WTC11 (cell line): ENCODE results near the gene MBOAT2. TPM values are rescaled to one million over a fixed set of nuclear protein-coding genes. Genes with fewer than 3 reads are reported as not detected.

Experiments
- ATAC-seq: fragments of 200-7000 bp; cut with Tn5 transposase; 2 replicates; pipeline ENCODE4 v1.10.0; 2021; ENCODE audit warnings: mild to moderate bottlenecking, moderate library complexity
- CTCF ChIA-PET: fragments of 300-600 bp; sonication (Branson Sonifier 250); formaldehyde crosslinking; loops from one replicate; lab custom pipeline; 2021; ENCODE audit warnings: antibody characterized with exemption; lab: Charles Lee
- POLR2A ChIA-PET: fragments of 350-600 bp; sonication (Branson Sonifier 250); formaldehyde crosslinking; loops from one replicate; lab custom pipeline; 2021; ENCODE audit warnings: antibody characterized with exemption; lab: Charles Lee
- DNase-seq: peaks from one replicate; pipeline ENCODE4 v3.0.0; 2021; ENCODE audit warnings: low spot score
- H3K27ac Mint-ChIP-seq: 2 replicates; pipeline ENCODE4 v1.8.0; 2021; ENCODE audit warnings: mixed read lengths
- H3K27me3 Mint-ChIP-seq: 2 replicates; pipeline ENCODE4 v1.8.0; 2021; ENCODE audit warnings: low read depth, mild to moderate bottlenecking, moderate library complexity, mixed read lengths
- H3K36me3 Mint-ChIP-seq: 2 replicates; pipeline ENCODE4 v1.8.0; 2021; ENCODE audit warnings: mixed read lengths
- H3K4me1 Mint-ChIP-seq: 2 replicates; pipeline ENCODE4 v1.8.0; 2022; ENCODE audit warnings: mixed read lengths
- H3K4me3 Mint-ChIP-seq: 2 replicates; pipeline ENCODE4 v1.8.0; 2021; ENCODE audit warnings: mild to moderate bottlenecking, moderate library complexity, mixed read lengths
- H3K9me3 Mint-ChIP-seq: 2 replicates; pipeline ENCODE4 v1.8.0; 2021; ENCODE audit warnings: mixed read lengths
- ATF2 ChIP-seq: sonication (generic); formaldehyde crosslinking; IDR thresholded peaks from 2 replicates; pipeline ENCODE4 v1.8.1; 2022; ENCODE audit warnings: low read depth, missing genetic modification reagents, borderline replicate concordance
- ATF6 ChIP-seq: sonication (generic); formaldehyde crosslinking; IDR thresholded peaks from 2 replicates; pipeline ENCODE4 v1.8.1; 2023; ENCODE audit warnings: mild to moderate bottlenecking, missing genetic modification reagents
- CDX4 ChIP-seq: fragments of 250-450 bp; sonication (Bioruptor Pico); IDR thresholded peaks from 2 replicates; pipeline ENCODE4 v1.9.0; 2021; ENCODE audit warnings: moderate library complexity, mild to moderate bottlenecking, inconsistent platforms, borderline replicate concordance
- CREB1 ChIP-seq: sonication (generic); formaldehyde crosslinking; IDR thresholded peaks from 2 replicates; pipeline ENCODE4 v1.8.0; 2023; ENCODE audit warnings: mild to moderate bottlenecking, missing genetic modification reagents
- CREM ChIP-seq: sonication (generic); formaldehyde crosslinking; IDR thresholded peaks from 2 replicates; pipeline ENCODE4 v1.8.1; 2022; ENCODE audit warnings: mild to moderate bottlenecking, missing genetic modification reagents, moderate library complexity
- E2F5 ChIP-seq: sonication (generic); formaldehyde crosslinking; IDR thresholded peaks from 2 replicates; pipeline ENCODE4 v1.8.1; 2022; ENCODE audit warnings: mild to moderate bottlenecking, moderate library complexity, missing genetic modification reagents
- EMX1 ChIP-seq: fragments of 250-450 bp; sonication (Bioruptor Pico); IDR thresholded peaks from 2 replicates; pipeline ENCODE4 v1.8.0; 2021; ENCODE audit warnings: mild to moderate bottlenecking
- ETV6 ChIP-seq: sonication (generic); formaldehyde crosslinking; IDR thresholded peaks from 2 replicates; pipeline ENCODE4 v1.8.1; 2022; ENCODE audit warnings: mild to moderate bottlenecking, missing genetic modification reagents
- FOXP1 ChIP-seq: sonication (generic); formaldehyde crosslinking; IDR thresholded peaks from 2 replicates; pipeline ENCODE4 v1.8.0; 2022; ENCODE audit warnings: missing genetic modification reagents, mild to moderate bottlenecking, moderate library complexity, borderline replicate concordance
- GABPB1 ChIP-seq: sonication (generic); formaldehyde crosslinking; IDR thresholded peaks from 2 replicates; pipeline ENCODE4 v1.8.1; 2023; ENCODE audit warnings: mild to moderate bottlenecking, missing genetic modification reagents
- HMGXB4 ChIP-seq: sonication (generic); formaldehyde crosslinking; IDR thresholded peaks from 2 replicates; pipeline ENCODE4 v1.8.1; 2023; ENCODE audit warnings: mild to moderate bottlenecking, moderate library complexity, missing genetic modification reagents
- MXD4 ChIP-seq: fragments of 250-450 bp; sonication (Bioruptor Pico); IDR thresholded peaks from 2 replicates; pipeline ENCODE4 v1.8.0; 2021; ENCODE audit warnings: mild to moderate bottlenecking, moderate library complexity, borderline replicate concordance
- MYBL2 ChIP-seq: sonication (generic); formaldehyde crosslinking; IDR thresholded peaks from 2 replicates; pipeline ENCODE4 v1.8.1; 2023; ENCODE audit warnings: mild to moderate bottlenecking, moderate library complexity, missing genetic modification reagents
- NFATC4 ChIP-seq: fragments of 250-450 bp; sonication (Bioruptor Pico); IDR thresholded peaks from 2 replicates; pipeline ENCODE4 v1.9.0; 2021; ENCODE audit warnings: mild to moderate bottlenecking
- OVOL2 ChIP-seq: fragments of 250-450 bp; sonication (Bioruptor Pico); IDR thresholded peaks from 2 replicates; pipeline ENCODE4 v1.9.0; 2021; ENCODE audit warnings: mild to moderate bottlenecking, borderline replicate concordance
- RORB ChIP-seq: fragments of 250-450 bp; sonication (Bioruptor Pico); IDR thresholded peaks from 2 replicates; pipeline ENCODE4 v1.9.0; 2021; ENCODE audit warnings: mild to moderate bottlenecking
- USF1 ChIP-seq: sonication (generic); formaldehyde crosslinking; IDR thresholded peaks from 2 replicates; pipeline ENCODE4 v1.8.0; 2022; ENCODE audit warnings: mild to moderate bottlenecking, missing genetic modification reagents
- ZNF138 ChIP-seq: sonication (generic); formaldehyde crosslinking; conservative IDR thresholded peaks from 2 replicates; pipeline ENCODE4 v1.8.1; 2022; ENCODE audit warnings: mild to moderate bottlenecking, moderate library complexity, missing genetic modification reagents
- total RNA-seq: library from RNA; stranded (reverse); gene quantifications from 3 replicates; pipeline ENCODE4 v1.2.3, GENCODE V29; 2021
- TF ChIP-seq, protein P1 (sequence below): sonication (generic); formaldehyde crosslinking; IDR thresholded peaks from 2 replicates; pipeline ENCODE4 v1.8.0; 2022; ENCODE audit warnings: mild to moderate bottlenecking, missing genetic modification reagents
- TF ChIP-seq, protein P2 (sequence below): sonication (generic); formaldehyde crosslinking; IDR thresholded peaks from 2 replicates; pipeline ENCODE4 v1.8.1; 2023; ENCODE audit warnings: mild to moderate bottlenecking, missing genetic modification reagents, moderate library complexity

Gene MBOAT2
- total RNA-seq, 1 experiment from 2014 or later = 24.7 TPM

GRCh38 chr2:9013403-9013802 lies 9.9 kb upstream of the MBOAT2 start:
- no peak for DNase-seq
- no peaks in the 10 kb centered on the region for H3K36me3 Mint-ChIP-seq
- ChIA-PET POLR2A (no interaction called here), CTCF (no interaction called here)
- no peaks in the 10 kb centered on the region for H3K9me3 Mint-ChIP-seq
- H3K4me1 Mint-ChIP-seq = no peaks in the 10 kb centered on the region
- TF ChIP-seq ETV6 (CRISPR knock-in tag) = no peak
- no peak for TF ChIP-seq FOXP1 (CRISPR knock-in tag)
- no peak for TF ChIP-seq E2F5 (CRISPR knock-in tag)
- no peak for TF ChIP-seq HMGXB4 (CRISPR knock-in tag)
- TF ChIP-seq CREB1 (CRISPR knock-in tag) = no peak
- TF ChIP-seq OVOL2 = no peak
- TF ChIP-seq RORB (CRISPR knock-in tag) = no peak
- TF ChIP-seq MXD4 (CRISPR knock-in tag) = no peak
- TF ChIP-seq, protein P1, sequence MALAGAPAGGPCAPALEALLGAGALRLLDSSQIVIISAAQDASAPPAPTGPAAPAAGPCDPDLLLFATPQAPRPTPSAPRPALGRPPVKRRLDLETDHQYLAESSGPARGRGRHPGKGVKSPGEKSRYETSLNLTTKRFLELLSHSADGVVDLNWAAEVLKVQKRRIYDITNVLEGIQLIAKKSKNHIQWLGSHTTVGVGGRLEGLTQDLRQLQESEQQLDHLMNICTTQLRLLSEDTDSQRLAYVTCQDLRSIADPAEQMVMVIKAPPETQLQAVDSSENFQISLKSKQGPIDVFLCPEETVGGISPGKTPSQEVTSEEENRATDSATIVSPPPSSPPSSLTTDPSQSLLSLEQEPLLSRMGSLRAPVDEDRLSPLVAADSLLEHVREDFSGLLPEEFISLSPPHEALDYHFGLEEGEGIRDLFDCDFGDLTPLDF (CRISPR knock-in tag) = no peak
- TF ChIP-seq CDX4 (CRISPR knock-in tag) = no peak
- TF ChIP-seq GABPB1 = no peak
- H3K27ac Mint-ChIP-seq = no peak overlapping the region
- no peak for ATAC-seq
- H3K27me3 Mint-ChIP-seq = no peaks in the 10 kb centered on the region
- H3K4me3 Mint-ChIP-seq = no peak overlapping the region

DNA sequence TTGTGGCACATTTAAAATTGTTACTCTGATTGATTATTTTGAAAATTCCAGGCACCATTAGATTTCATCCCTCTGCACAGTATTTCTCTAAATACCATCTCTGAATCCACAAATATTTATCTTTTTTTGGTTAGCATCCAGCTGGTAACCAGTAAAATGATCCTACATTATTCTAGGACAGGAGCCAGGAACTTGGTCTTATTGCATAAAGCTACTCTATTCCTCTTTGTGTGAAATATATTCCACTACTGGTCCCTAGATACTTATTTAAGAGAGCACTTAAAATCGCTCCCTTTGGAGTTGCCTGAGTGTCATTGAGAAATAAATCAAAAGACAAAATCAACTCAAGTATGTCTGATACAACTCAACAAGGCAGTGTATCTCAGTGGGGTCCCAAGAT lies 7.4 kb upstream of the MBOAT2 start:
- CTCF ChIA-PET = no interaction called here
- no peaks in the 10 kb centered on the region for H3K36me3 Mint-ChIP-seq
- DNase-seq = no peak
- H3K4me1 Mint-ChIP-seq = no peaks in the 10 kb centered on the region
- H3K9me3 Mint-ChIP-seq = no peaks in the 10 kb centered on the region
- no peak overlapping the region for H3K27ac Mint-ChIP-seq
- POLR2A ChIA-PET = no interaction called here
- TF ChIP-seq CREM (CRISPR knock-in tag) (no peak), ATF2 (no peak), EMX1 (CRISPR knock-in tag) (no peak)
- TF ChIP-seq, protein P2, sequence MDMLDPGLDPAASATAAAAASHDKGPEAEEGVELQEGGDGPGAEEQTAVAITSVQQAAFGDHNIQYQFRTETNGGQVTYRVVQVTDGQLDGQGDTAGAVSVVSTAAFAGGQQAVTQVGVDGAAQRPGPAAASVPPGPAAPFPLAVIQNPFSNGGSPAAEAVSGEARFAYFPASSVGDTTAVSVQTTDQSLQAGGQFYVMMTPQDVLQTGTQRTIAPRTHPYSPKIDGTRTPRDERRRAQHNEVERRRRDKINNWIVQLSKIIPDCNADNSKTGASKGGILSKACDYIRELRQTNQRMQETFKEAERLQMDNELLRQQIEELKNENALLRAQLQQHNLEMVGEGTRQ (CRISPR knock-in tag) = no peak
- no peak for ATAC-seq
- no peaks in the 10 kb centered on the region for H3K27me3 Mint-ChIP-seq
- no peak overlapping the region for H3K4me3 Mint-ChIP-seq

DNA sequence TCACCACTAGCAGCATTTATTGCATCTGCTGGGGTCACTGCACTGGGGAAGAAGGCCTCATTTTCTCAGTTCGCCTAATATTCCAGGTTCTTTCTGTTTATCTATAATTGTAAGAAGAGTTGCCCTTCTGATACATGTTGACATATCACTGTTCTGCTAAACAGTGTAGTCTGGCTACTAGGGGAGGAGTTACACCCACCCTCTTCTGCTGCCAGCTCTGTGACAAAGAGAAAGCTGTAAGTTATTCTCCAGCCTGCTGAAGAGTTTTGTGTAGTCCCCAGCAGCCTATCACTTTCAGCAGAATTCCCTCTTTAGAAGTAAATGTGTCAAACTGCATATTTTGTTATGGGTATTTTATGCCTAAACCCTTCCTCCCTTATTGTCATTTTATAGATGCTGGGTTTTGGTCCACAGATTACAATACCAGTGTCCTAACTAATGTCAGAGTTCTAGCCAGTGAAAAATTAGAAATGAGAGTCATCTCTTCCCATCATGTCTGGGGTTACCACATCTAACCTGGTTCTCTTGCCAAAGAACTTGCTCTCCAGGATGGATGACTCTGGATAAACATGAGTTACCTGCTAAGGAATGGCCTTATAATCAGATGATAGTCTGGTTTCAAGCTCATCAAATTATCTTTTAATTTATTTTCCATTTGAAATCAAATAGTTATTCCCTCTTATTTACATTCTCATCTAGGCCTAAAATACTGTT lies 5.6 kb upstream of the MBOAT2 start:
- ChIA-PET POLR2A (no interaction called here), CTCF (no interaction called here)
- H3K36me3 Mint-ChIP-seq = no peaks in the 10 kb centered on the region; the same call in 1 of the 2 replicates
- no peaks in the 10 kb centered on the region for H3K9me3 Mint-ChIP-seq
- DNase-seq = no peak
- no peak overlapping the region for H3K4me3 Mint-ChIP-seq
- ATAC-seq = no peak
- H3K4me1 Mint-ChIP-seq = peaks cover 8% of the 10 kb centered on the region
- H3K27me3 Mint-ChIP-seq = no peaks in the 10 kb centered on the region
- H3K27ac Mint-ChIP-seq = no peak overlapping the region
- no peak for TF ChIP-seq ZNF138 (CRISPR knock-in tag)
- no peak for TF ChIP-seq NFATC4 (CRISPR knock-in tag)
- TF ChIP-seq USF1 (CRISPR knock-in tag) = no peak
- no peak for TF ChIP-seq MYBL2 (CRISPR knock-in tag)
- TF ChIP-seq ATF6 (CRISPR knock-in tag) = no peak
